GM12874 (cell line): Measurements from ENCODE around the gene NDUFC2.

ENCODE experiments used
- CTCF ChIP-seq: IDR thresholded peaks from 2 replicates; pipeline ENCODE4 v1.5.1; 2011; ENCODE audit warnings: low read depth, mild to moderate bottlenecking, control low read depth, low read length, moderate library complexity; ENCODE audit not compliant: insufficient read depth

NDUFC2 gene

GRCh38 chr11:78057462-78058055 lies 22.1 kb downstream of the NDUFC2 start:
- TF ChIP-seq CTCF: no peak

DNA sequence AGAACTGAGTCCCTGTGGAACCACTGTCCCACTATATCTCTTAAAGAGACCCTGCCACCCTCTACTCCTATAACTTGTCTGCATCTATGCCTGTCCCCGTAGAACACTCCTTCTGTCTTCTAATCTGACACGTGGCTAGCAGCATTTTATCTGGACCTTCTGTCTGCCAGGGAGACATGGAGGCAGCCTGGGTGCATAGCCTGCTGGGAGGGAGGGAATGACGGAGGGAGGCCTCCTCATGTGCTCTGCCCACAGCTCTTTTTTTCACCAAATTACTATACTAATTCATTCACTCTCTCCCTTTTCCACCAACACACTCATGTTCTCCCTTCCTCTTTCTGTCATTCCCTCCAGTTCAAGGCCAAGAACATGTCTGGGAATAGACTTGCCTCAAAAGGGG lies 23.6 kb downstream of the NDUFC2 start:
- TF ChIP-seq CTCF: no peak

DNA sequence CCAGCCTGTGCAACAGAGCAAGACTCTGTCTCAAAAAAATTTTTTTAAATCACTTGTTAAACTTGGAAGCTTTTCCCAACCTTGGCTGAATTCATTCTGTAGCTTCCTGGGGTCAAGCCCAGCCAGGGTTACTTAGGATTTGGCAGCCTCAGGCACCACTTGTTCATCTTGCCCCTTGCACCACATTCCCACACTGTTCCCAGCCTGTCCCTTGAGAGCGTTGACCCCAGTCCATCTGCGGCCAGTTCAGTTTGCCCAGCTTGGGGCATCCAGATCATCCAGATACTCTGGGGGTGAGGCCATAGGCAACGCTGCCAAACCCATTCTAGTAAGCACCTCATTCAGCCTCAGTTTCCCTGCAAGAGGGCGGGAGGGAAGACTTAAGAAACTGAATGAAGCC lies 24.7 kb downstream of the NDUFC2 start:
- TF ChIP-seq CTCF: no peak

DNA sequence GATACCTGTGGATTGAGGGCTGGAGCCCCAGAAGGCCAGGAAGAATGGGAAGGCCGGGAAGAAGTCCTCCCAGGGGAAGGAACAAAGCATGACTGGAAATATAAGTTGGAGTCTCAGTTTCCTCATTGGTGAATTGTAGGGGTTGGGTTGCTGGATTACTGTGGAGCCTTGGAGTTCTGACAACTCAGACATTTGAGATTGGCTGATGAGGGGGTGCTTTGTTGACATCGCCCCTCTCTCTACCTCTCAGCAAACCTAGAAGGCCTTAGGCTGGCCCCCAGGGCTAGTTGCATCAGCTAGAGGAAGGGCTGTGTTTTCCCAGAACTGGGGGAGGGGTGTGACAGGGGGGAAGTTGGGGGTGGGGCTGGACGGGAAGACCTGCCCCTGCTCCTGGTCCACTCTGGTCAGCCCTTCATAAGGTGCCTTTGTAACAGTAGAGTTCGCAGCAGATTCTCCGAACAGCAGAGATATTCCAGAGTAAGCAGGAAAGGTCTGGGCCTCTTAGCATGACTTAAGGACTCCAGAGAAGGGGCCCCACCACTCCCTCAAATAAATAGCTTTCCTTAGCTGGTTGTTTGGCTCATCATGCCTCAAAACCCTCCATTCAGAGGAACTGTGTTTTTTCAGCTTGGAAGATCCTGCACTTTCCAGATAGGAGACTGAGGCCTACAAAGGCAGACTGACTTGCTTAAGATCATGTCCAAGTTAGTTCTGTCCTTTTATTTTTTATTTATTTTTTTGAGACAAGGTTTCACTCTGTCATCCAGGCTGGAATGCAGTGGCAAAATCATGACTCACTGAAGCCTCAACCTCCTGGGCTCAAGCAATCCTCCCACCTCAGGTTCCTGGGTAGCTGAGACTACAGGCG lies 28.5 kb downstream of the NDUFC2 start:
- TF ChIP-seq CTCF: no peak

GRCh38 chr11:78049348-78049747 lies 30.3 kb downstream of the NDUFC2 start:
- no peak for TF ChIP-seq CTCF

GRCh38 chr11:78048561-78048960 lies 31.1 kb downstream of the NDUFC2 start:
- TF ChIP-seq CTCF: no peak

GRCh38 chr11:78046486-78046854 lies 33.2 kb downstream of the NDUFC2 start:
- no peak for TF ChIP-seq CTCF
